Stimulated activated CD8-positive, alpha-beta memory T cell treated with anti-CD3 and anti-CD28 coated beads, Interleukin-12 subunit alpha, Interleukin-12 subunit beta, amount 100 ng/mL, for 4 hours (primary cell): ENCODE measurements around the gene HES5.
"Not testable (repeated sequence)": the region's sequence is repeated elsewhere in the genome, so short reads cannot be mapped to it uniquely, and the experiment has no call there.

Experiments
- DNase-seq: peaks from one replicate; pipeline ENCODE4 v3.0.0-alpha.2; 2020; ENCODE audit warnings: low read depth

The HES5 gene

GRCh38 chr1:2560299-2561073 is 30.4 kb upstream of the HES5 start:
- DNase-seq, result no peak

GRCh38 chr1:2559509-2560298 is 29.6 kb upstream of the HES5 start:
- no peak for DNase-seq

- no peak for DNase-seq
Measured at GRCh38 chr1:2558861-2559260, 28.8 kb upstream of the HES5 start.

GRCh38 chr1:2558420-2558819 is 28.4 kb upstream of the HES5 start:
- no peak for DNase-seq

GRCh38 chr1:2557482-2558400 is 27.7 kb upstream of the HES5 start:
- no peak for DNase-seq

- peak; percentile 23 for DNase-seq
Measured at GRCh38 chr1:2556678-2557481, 26.8 kb upstream of the HES5 start.

- peak; percentile 63 for DNase-seq
Measured at GRCh38 chr1:2556277-2556677, 26.2 kb upstream of the HES5 start, which contains the start of gene TNFRSF14. TSS of gene TNFRSF14 (plus strand) at chr1:2556371. CDS start at chr1:2556665, 294 bp downstream.

- peak; percentile 57 for DNase-seq
Measured at GRCh38 chr1:2555634-2556276, 25.7 kb upstream of the HES5 start.

GRCh38 chr1:2554621-2555387 is 24.7 kb upstream of the HES5 start:
- DNase-seq, result peak; percentile 32

GRCh38 chr1:2553871-2554620 is 24.0 kb upstream of the HES5 start:
- DNase-seq, result no peak

GRCh38 chr1:2553076-2553475 is 23.0 kb upstream of the HES5 start:
- not testable (repeated sequence) for DNase-seq

GRCh38 chr1:2552189-2552588 is 22.1 kb upstream of the HES5 start:
- DNase-seq, result no peak

GRCh38 chr1:2551544-2551943 is 21.5 kb upstream of the HES5 start:
- not testable (repeated sequence) for DNase-seq

GRCh38 chr1:2550309-2550861 is 20.3 kb upstream of the HES5 start:
- DNase-seq, result not testable (repeated sequence)

GRCh38 chr1:2549367-2550029 is 19.4 kb upstream of the HES5 start:
- not testable (repeated sequence) for DNase-seq

- peak; percentile 70 for DNase-seq
Measured at GRCh38 chr1:2548068-2548589, 18.1 kb upstream of the HES5 start.

GRCh38 chr1:2547210-2548067 is 17.4 kb upstream of the HES5 start:
- peak; percentile 19 for DNase-seq
